DMS153 treated with DMSO at 0.1 percent for 48 hours (cell line): ENCODE data around the gene PCDHGB3.
"Not testable (repeated sequence)": the region's sequence is repeated elsewhere in the genome, so short reads cannot be mapped to it uniquely, and the experiment has no call there.

Source experiments
- DNase-seq: peaks from one replicate; lab custom pipeline; 2025; ENCODE audit not compliant: unreplicated experiment; lab: John Stamatoyannopoulos, UW

The PCDHGB3 gene

GRCh38 chr5:141369994-141370848, at the start of gene PCDHGB3:
PCDHGB3 (plus strand) TSS chr5:141370242; CDS start chr5:141370395, 153 bp downstream.
- DNase-seq: no peak

- no peak for DNase-seq
Measured at GRCh38 chr5:141322261-141322660, 47.8 kb upstream of the PCDHGB3 start.

- no peak for DNase-seq
Measured at GRCh38 chr5:141326088-141326854, 43.8 kb upstream of the PCDHGB3 start.

GRCh38 chr5:141328231-141328630, 41.8 kb upstream of the PCDHGB3 start:
- no peak for DNase-seq

- DNase-seq: no peak
Measured at GRCh38 chr5:141330299-141331080, 39.6 kb upstream of the PCDHGB3 start, which contains the start of gene PCDHGA1. PCDHGA1 (plus strand) TSS chr5:141330514.

GRCh38 chr5:141332571-141332970, 37.5 kb upstream of the PCDHGB3 start:
- DNase-seq: not testable (repeated sequence)

- DNase-seq: no peak
Measured at GRCh38 chr5:141338538-141339306, 31.3 kb upstream of the PCDHGB3 start, which contains the start of gene PCDHGA2. PCDHGA2 (plus strand) TSS chr5:141338760.

- DNase-seq: not testable (repeated sequence)
Measured at GRCh38 chr5:141340781-141341354, 29.2 kb upstream of the PCDHGB3 start.

- DNase-seq: no peak
Measured at GRCh38 chr5:141342773-141343172, 27.3 kb upstream of the PCDHGB3 start.

GRCh38 chr5:141343242-141343952, 26.6 kb upstream of the PCDHGB3 start, which contains the start of gene PCDHGA3:
PCDHGA3 (plus strand) TSS chr5:141343829; CDS start chr5:141344034, 205 bp downstream.
- DNase-seq: no peak

GRCh38 chr5:141343953-141344463, 26.0 kb upstream of the PCDHGB3 start:
- no peak for DNase-seq

GRCh38 chr5:141345327-141345726, 24.7 kb upstream of the PCDHGB3 start:
- DNase-seq: no peak

- not testable (repeated sequence) for DNase-seq
Measured at GRCh38 chr5:141346017-141346416, 24.0 kb upstream of the PCDHGB3 start.

- peak; percentile 1 for DNase-seq
Measured at GRCh38 chr5:141349917-141350619, 20.0 kb upstream of the PCDHGB3 start, which contains the start of gene PCDHGB1. PCDHGB1 (plus strand) TSS chr5:141350099; CDS start chr5:141350261, 162 bp downstream.

- DNase-seq: no peak
Measured at GRCh38 chr5:141351591-141351990, 18.5 kb upstream of the PCDHGB3 start.

GRCh38 chr5:141354900-141355469, 15.1 kb upstream of the PCDHGB3 start, which contains the start of gene PCDHGA4:
PCDHGA4 (plus strand) TSS chr5:141355021; CDS start chr5:141355108, 87 bp downstream.
- DNase-seq: no peak

- no peak for DNase-seq
Measured at GRCh38 chr5:141355641-141356040, 14.4 kb upstream of the PCDHGB3 start.

- no peak for DNase-seq
Measured at GRCh38 chr5:141356133-141356532, 13.9 kb upstream of the PCDHGB3 start.
